ENCODE data around the gene ARHGEF40. TPM values are rescaled to one million over a fixed set of nuclear protein-coding genes. Genes with fewer than 3 reads are reported as not detected.

Gene ARHGEF40
- total RNA-seq, 1 experiment from 2014 or later, result 71.4 TPM

DNA sequence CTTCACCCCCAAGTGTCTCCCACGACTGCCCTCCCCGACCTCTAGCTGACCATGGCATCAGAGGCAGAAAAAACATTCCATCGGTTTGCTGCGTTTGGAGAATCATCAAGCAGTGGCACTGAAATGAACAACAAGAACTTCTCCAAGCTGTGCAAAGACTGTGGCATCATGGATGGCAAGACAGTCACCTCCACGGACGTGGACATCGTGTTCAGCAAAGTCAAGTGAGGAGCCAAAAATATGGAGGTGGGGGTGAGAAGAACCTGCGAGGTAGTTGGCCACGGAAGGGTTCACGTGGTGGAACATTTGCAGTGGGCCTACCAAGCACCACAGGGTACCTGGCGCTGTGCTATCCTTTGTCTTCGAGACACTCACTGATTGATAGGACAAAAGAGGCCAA is 39.6 kb upstream of the ARHGEF40 start:
- H2BK15ac ChIP-seq (ENCODE audit: low read depth, low read length), result no peak overlapping the region
- H4K91ac ChIP-seq (ENCODE audit: insufficient read length, low read depth, low read length), result no peak overlapping the region
- no peak overlapping the region for H2BK20ac ChIP-seq (ENCODE audit: low read depth, low read length, poor library complexity, severe bottlenecking)
- TF ChIP-seq, protein P1, sequence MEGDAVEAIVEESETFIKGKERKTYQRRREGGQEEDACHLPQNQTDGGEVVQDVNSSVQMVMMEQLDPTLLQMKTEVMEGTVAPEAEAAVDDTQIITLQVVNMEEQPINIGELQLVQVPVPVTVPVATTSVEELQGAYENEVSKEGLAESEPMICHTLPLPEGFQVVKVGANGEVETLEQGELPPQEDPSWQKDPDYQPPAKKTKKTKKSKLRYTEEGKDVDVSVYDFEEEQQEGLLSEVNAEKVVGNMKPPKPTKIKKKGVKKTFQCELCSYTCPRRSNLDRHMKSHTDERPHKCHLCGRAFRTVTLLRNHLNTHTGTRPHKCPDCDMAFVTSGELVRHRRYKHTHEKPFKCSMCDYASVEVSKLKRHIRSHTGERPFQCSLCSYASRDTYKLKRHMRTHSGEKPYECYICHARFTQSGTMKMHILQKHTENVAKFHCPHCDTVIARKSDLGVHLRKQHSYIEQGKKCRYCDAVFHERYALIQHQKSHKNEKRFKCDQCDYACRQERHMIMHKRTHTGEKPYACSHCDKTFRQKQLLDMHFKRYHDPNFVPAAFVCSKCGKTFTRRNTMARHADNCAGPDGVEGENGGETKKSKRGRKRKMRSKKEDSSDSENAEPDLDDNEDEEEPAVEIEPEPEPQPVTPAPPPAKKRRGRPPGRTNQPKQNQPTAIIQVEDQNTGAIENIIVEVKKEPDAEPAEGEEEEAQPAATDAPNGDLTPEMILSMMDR (conservative IDR thresholded peaks at IDR 0.05), result no peak
- H2AFZ ChIP-seq (ENCODE audit: low read length), result no peak overlapping the region
- H4K20me1 ChIP-seq (ENCODE audit: control insufficient read depth, insufficient read depth, insufficient read length), result no peaks in the 10 kb centered on the region
- Mint-ChIP-seq H3K27me3 (ENCODE audit: low read depth) (peaks cover 62% of the 10 kb centered on the region), H3K36me3 (ENCODE audit: insufficient read depth in 1 of 3, low read depth in 3 of 3) (no peaks in the 10 kb centered on the region), H3K4me3 (no peak overlapping the region), H3K27ac (no peak overlapping the region), H3K4me1 (peaks cover 14 to 15% of the 10 kb centered on the region in 2 experiments), H3K9me3 (no peaks in the 10 kb centered on the region)
- no peaks in the 10 kb centered on the region for H3K79me1 ChIP-seq (ENCODE audit: insufficient read depth, low read depth, low read length, poor library complexity, severe bottlenecking)
- H3K27ac ChIP-seq (ENCODE audit: insufficient read length, low read depth, low read length), result no peak overlapping the region
- H4K5ac ChIP-seq (ENCODE audit: insufficient read length, low read depth, low read length), result no peak overlapping the region
- no peak overlapping the region for H3K56ac ChIP-seq (ENCODE audit: insufficient read length, low read depth, low read length)
- no peak overlapping the region for H3T11ph ChIP-seq (ENCODE audit: low read length)
- no CpG with 5 or more reads among the region's 12 CpGs for WGBS (ENCODE audit: extremely low coverage, insufficient read length, low lambda C conversion rate)
- H3K79me2 ChIP-seq (ENCODE audit: insufficient read depth, low read length), result no peaks in the 10 kb centered on the region
- H3K9me3 ChIP-seq (ENCODE audit: control insufficient read depth, low read depth, low read length), result no peaks in the 10 kb centered on the region
- H2BK12ac ChIP-seq (ENCODE audit: insufficient read length, low read depth, low read length), result no peak overlapping the region
- no peak overlapping the region for H3K4ac ChIP-seq (ENCODE audit: low read depth, low read length)
- no peak overlapping the region for H3K9ac ChIP-seq (ENCODE audit: extremely low read depth, insufficient read length, low read length)
- no peak overlapping the region for H3K4me2 ChIP-seq (ENCODE audit: insufficient read depth, insufficient read length, low read length)
- H3K18ac ChIP-seq (ENCODE audit: insufficient read length, low read depth, low read length), result no peak overlapping the region
- H3K27me3 ChIP-seq (ENCODE audit: insufficient read depth, low read length), result no peaks in the 10 kb centered on the region; the same call in 1 of the 2 replicates
- H2BK120ac ChIP-seq (ENCODE audit: low read depth, low read length, poor library complexity, severe bottlenecking), result no peak overlapping the region
- H3K14ac ChIP-seq (ENCODE audit: insufficient read depth, low read length), result no peak overlapping the region
- no peak overlapping the region for H2AK5ac ChIP-seq (ENCODE audit: insufficient read length, low read length)
- H3K23me2 ChIP-seq (ENCODE audit: insufficient read length, low read depth, low read length, poor library complexity, severe bottlenecking), result peaks cover under 1% of the 10 kb centered on the region
- H2BK5ac ChIP-seq (ENCODE audit: insufficient read length, low read length), result no peak overlapping the region
- H3K23ac ChIP-seq (ENCODE audit: insufficient read length, low read depth, low read length), result no peak overlapping the region
- H4K8ac ChIP-seq (replicated peaks; ENCODE audit: insufficient read length, low read depth, low read length), result no peak overlapping the region
- peaks cover 4% of the 10 kb centered on the region; the same call in 1 of the 2 replicates for H3K4me1 ChIP-seq (ENCODE audit: insufficient read depth, low read length)
- DNase-seq, result no peak
